Epithelial cell of esophagus (primary cell): ENCODE data around the gene HRH2.

Experiments used
- DNase-seq: peaks from one replicate; pipeline ENCODE4 v3.0.0; 2010; ENCODE audit warnings: low read depth
- H3K4me3 ChIP-seq: 2 replicates; pipeline ENCODE4 v1.5.1; 2011; ENCODE audit warnings: mild to moderate bottlenecking, low read length, control low read depth
- TF ChIP-seq, protein P1 (sequence below): IDR thresholded peaks from 2 replicates; pipeline ENCODE4 v1.5.1; 2011; ENCODE audit warnings: low read depth, mild to moderate bottlenecking, low read length, control low read depth, inconsistent platforms; ENCODE audit not compliant: insufficient read depth; ENCODE audit errors: missing control alignments

Gene HRH2

DNA sequence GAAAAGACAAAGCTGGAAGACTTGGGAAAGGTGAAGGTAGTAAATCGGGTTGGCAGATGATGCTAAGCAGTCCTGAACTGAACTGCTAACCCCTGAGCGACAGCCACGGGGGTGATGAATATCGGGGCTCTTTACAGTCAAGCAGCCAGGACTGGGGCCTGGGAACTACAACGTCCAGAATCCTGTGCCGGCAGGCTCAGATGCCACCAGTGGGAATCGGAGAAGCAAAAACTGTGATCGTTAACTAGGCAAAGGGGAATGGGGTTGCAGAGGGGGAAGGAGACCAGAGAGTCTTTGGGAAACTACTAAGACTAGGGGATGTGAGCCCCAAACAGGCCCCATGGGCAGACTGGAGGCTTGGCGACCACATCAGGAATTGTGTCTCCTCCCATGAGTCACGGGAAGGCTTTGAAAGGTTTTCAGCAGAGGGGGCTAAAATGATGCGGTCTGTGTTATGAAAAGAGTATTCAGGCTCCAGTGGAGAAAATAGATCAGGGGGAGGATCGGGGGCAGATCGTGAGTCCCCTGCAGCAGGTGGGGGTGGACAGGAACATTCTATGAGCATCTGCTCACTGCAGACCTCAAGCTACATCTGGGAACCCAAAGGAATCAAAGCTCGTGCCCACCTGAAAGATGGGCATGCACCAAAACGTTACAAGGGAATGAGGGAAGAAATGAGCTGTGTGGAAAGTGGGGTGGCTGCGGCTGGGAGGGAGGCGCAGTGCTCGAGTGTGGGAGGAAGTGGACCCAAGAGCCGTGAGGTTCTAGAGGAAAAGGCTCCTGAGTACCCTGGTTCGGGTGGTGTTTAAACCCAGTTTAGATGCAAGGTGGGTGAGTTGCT lies 53.8 kb downstream of the HRH2 start:
- TF ChIP-seq, protein P1, sequence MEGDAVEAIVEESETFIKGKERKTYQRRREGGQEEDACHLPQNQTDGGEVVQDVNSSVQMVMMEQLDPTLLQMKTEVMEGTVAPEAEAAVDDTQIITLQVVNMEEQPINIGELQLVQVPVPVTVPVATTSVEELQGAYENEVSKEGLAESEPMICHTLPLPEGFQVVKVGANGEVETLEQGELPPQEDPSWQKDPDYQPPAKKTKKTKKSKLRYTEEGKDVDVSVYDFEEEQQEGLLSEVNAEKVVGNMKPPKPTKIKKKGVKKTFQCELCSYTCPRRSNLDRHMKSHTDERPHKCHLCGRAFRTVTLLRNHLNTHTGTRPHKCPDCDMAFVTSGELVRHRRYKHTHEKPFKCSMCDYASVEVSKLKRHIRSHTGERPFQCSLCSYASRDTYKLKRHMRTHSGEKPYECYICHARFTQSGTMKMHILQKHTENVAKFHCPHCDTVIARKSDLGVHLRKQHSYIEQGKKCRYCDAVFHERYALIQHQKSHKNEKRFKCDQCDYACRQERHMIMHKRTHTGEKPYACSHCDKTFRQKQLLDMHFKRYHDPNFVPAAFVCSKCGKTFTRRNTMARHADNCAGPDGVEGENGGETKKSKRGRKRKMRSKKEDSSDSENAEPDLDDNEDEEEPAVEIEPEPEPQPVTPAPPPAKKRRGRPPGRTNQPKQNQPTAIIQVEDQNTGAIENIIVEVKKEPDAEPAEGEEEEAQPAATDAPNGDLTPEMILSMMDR = no peak
- no peak overlapping the region for H3K4me3 ChIP-seq
- DNase-seq = no peak

- TF ChIP-seq, protein P1 = no peak
- no peak for DNase-seq
- no peak overlapping the region for H3K4me3 ChIP-seq
Observed at GRCh38 chr5:175712313-175712680, 54.4 kb downstream of the HRH2 start.

DNA sequence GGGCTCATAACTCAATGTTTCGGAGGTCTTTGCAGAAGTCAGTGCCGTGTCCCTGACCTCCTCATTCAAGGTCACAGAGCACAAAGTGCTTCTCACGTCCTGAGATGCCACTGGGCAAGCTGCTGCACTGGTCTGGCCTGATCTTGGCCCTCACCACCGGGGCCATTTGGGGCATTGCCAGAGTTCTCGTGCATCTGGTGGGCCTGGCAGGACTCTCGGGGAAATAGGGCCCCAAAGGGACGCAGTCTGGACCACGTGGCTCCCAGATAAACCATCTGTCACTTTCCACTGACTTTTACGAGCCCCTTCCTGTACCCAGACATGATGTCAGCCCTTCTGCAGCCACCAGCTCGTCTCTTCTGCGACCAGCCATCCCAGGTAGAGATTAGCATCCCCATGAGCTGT lies 54.8 kb downstream of the HRH2 start:
- DNase-seq = no peak
- TF ChIP-seq, protein P1 = no peak
- H3K4me3 ChIP-seq = no peak overlapping the region

DNA sequence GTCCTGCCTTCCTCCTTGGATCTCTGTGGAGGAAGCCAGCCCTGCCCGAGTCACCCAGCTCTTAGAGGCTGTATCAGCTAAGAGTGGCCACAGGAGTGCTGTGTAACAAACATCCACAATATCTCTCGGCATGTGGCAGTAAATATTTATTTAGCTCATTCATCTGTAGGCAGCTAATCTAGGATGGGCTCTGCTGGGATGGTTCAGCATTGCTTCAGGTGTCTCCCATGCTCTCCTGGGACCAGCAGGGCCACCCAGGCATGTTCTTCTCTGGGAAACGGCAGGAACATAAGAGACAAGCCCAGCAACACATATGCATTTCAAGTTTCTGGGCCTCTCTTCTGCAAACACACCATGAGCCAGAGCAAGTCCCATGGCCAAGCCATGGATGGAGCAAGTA lies 56.1 kb downstream of the HRH2 start:
- DNase-seq = no peak
- TF ChIP-seq, protein P1 = no peak
- no peak overlapping the region for H3K4me3 ChIP-seq

DNA sequence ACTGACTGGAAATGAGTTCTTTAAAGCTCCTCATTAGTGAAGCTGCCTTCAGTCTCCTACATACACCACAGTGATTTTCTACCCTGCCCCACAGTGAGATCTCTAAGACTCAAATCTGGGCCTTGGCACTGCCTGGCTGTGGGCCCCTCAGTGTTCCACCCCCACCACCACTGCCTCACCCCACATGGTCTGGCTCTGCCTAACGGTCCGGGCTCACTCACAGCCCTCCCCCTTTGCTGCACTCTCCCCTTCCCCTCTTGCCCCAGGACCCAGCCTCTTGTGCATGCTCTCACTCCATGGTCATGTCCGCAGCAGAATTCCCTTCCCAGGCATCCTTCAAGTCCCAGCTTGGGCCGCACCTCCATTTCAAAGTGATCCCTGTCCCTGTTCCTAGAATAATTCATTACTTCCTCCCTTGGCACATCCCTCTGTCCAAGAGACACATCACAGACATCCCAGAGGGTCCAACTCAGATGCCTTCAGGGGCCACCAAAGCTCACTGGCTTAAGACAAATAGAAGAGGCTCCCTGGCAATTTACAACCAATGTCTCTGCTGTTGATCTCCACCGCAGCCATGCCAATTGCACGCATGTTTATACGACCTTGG lies 56.7 kb downstream of the HRH2 start:
- TF ChIP-seq, protein P1 = no peak
- no peak overlapping the region for H3K4me3 ChIP-seq
- no peak for DNase-seq

GRCh38 chr5:175715627-175716522 lies 58.0 kb downstream of the HRH2 start:
- H3K4me3 ChIP-seq = no peak overlapping the region
- TF ChIP-seq, protein P1 = no peak
- DNase-seq = no peak
